IMR-90 (cell line): ENCODE results near the gene GZF1.

Experiments used
- BHLHE40 ChIP-seq: fragments of 150-350 bp; IDR thresholded peaks from 2 replicates; pipeline ENCODE4 v1.6.1; 2016; ENCODE audit warnings: mild to moderate bottlenecking, low read depth, low read length
- FOS ChIP-seq: fragments of 150-350 bp; IDR thresholded peaks from 2 replicates; pipeline ENCODE4 v1.6.1; 2016; ENCODE audit warnings: low read depth, low read length
- MAFK ChIP-seq: IDR thresholded peaks from 2 replicates; pipeline ENCODE4 v1.6.1; 2012; ENCODE audit warnings: low read depth, low read length, improper control_type of control experiment
- MXI1 ChIP-seq: IDR thresholded peaks from 2 replicates; pipeline ENCODE4 v1.6.1; 2012; ENCODE audit warnings: low read depth, mild to moderate bottlenecking, low read length, moderate library complexity, borderline replicate concordance
- NFE2L2 ChIP-seq: fragments of 150-350 bp; IDR thresholded peaks from 2 replicates; pipeline ENCODE4 v1.6.1; 2016; ENCODE audit warnings: low read depth, mild to moderate bottlenecking, low read length
- POLR2A ChIP-seq: IDR thresholded peaks from 2 replicates; pipeline ENCODE4 v1.6.1; 2012; ENCODE audit warnings: mild to moderate bottlenecking, low read depth, low read length
- RCOR1 ChIP-seq: IDR thresholded peaks from 2 replicates; pipeline ENCODE4 v1.6.1; 2012; ENCODE audit warnings: mild to moderate bottlenecking, low read length, improper control_type of control experiment; ENCODE audit not compliant: insufficient replicate concordance
- SMC3 ChIP-seq: fragments of 150-350 bp; IDR thresholded peaks from 2 replicates; pipeline ENCODE4 v1.6.1; 2016; ENCODE audit warnings: low read depth, mild to moderate bottlenecking, antibody characterized with exemption, low read length, moderate library complexity
- USF2 ChIP-seq: fragments of 150-350 bp; IDR thresholded peaks from 2 replicates; pipeline ENCODE4 v1.6.1; 2017; ENCODE audit warnings: mild to moderate bottlenecking, antibody characterized with exemption, low read length, low read depth
- TF ChIP-seq, protein P1 (sequence below): fragments of 150-350 bp; IDR thresholded peaks from 2 replicates; pipeline ENCODE4 v1.6.1; 2016; ENCODE audit warnings: low read depth, mild to moderate bottlenecking, low read length, moderate library complexity, borderline replicate concordance
- TF ChIP-seq, protein P2 (sequence below): conservative IDR thresholded peaks from 2 replicates; pipeline ENCODE4 v1.5.1; 2012; ENCODE audit warnings: mild to moderate bottlenecking, low read depth, low read length, improper control_type of control experiment

DNA sequence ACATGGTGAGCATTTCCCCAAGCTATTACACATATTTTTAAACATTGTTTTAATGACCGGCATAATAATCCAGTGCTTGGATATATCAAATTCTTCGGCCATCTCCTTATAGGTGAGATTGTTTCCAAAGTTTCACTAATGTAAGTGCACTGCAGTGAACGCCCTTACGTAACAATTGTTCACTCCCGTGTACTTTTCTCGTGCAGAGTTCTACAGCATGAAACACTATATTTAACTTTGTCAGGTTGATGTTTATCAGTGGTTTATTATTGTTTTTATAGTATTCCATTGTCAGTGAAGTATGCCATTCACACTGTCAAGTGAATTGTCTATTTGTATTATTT is 3.4 kb upstream of the GZF1 start:
- TF ChIP-seq, protein P1, sequence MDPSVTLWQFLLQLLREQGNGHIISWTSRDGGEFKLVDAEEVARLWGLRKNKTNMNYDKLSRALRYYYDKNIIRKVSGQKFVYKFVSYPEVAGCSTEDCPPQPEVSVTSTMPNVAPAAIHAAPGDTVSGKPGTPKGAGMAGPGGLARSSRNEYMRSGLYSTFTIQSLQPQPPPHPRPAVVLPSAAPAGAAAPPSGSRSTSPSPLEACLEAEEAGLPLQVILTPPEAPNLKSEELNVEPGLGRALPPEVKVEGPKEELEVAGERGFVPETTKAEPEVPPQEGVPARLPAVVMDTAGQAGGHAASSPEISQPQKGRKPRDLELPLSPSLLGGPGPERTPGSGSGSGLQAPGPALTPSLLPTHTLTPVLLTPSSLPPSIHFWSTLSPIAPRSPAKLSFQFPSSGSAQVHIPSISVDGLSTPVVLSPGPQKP: no peak
- TF ChIP-seq POLR2A: no peak
- no peak for TF ChIP-seq MXI1
- TF ChIP-seq, protein P2, sequence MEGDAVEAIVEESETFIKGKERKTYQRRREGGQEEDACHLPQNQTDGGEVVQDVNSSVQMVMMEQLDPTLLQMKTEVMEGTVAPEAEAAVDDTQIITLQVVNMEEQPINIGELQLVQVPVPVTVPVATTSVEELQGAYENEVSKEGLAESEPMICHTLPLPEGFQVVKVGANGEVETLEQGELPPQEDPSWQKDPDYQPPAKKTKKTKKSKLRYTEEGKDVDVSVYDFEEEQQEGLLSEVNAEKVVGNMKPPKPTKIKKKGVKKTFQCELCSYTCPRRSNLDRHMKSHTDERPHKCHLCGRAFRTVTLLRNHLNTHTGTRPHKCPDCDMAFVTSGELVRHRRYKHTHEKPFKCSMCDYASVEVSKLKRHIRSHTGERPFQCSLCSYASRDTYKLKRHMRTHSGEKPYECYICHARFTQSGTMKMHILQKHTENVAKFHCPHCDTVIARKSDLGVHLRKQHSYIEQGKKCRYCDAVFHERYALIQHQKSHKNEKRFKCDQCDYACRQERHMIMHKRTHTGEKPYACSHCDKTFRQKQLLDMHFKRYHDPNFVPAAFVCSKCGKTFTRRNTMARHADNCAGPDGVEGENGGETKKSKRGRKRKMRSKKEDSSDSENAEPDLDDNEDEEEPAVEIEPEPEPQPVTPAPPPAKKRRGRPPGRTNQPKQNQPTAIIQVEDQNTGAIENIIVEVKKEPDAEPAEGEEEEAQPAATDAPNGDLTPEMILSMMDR: no peak
- TF ChIP-seq BHLHE40: no peak
- no peak for TF ChIP-seq SMC3
- TF ChIP-seq USF2: no peak
- TF ChIP-seq NFE2L2: no peak
- no peak for TF ChIP-seq FOS
- no peak for TF ChIP-seq RCOR1
- TF ChIP-seq MAFK: no peak
